Caco-2 (cell line): Measurements from ENCODE around the gene CXCL10. TPM values are rescaled to one million over a fixed set of nuclear protein-coding genes. Genes with fewer than 3 reads are reported as not detected.
A peak's percentile ranks its signal among the peaks of the same experiment; 100 is the strongest.

Experiments
- BruUV-seq: library from RNA; stranded (reverse); fragments of 400-500 nt; replicated peaks from 2 replicates; lab custom pipeline; 2021; lab: Mats Ljungman, UMichigan
- CTCF ChIA-PET: fragments of 300-600 bp; sonication (Branson Sonifier 250); formaldehyde crosslinking; loops from one replicate; lab custom pipeline; 2022; ENCODE audit warnings: antibody characterized with exemption; lab: Charles Lee
- POLR2A ChIA-PET: fragments of 300-600 bp; sonication (Branson Sonifier 250); formaldehyde crosslinking; loops from one replicate; lab custom pipeline; 2022; ENCODE audit warnings: antibody characterized with exemption; lab: Charles Lee
- DNase-seq, 2 experiments: peaks; one replicate each; pipeline versions ENCODE4 v3.0.0 to v3.0.0-alpha.2; 2020 to 2022
- H3K27me3 ChIP-seq: replicated peaks from 2 replicates; pipeline ENCODE4 v1.6.0; 2011; ENCODE audit warnings: low read length; ENCODE audit not compliant: control insufficient read depth, insufficient read depth
- H3K36me3 ChIP-seq: 2 replicates; pipeline ENCODE4 v1.5.1; 2011; ENCODE audit warnings: low read length; ENCODE audit not compliant: control insufficient read depth, insufficient read depth
- H3K4me1 ChIP-seq: fragments of 250-450 bp; sonication (Bioruptor Pico); 2 replicates; pipeline ENCODE4 v1.5.1; 2020; ENCODE audit warnings: mild to moderate bottlenecking
- H3K4me3 ChIP-seq: 2 replicates; pipeline ENCODE4 v1.5.1; 2011; ENCODE audit warnings: low read depth, mild to moderate bottlenecking, control low read depth, low read length
- H3K9me3 ChIP-seq: fragments of 250-450 bp; sonication (Bioruptor Pico); 2 replicates; pipeline ENCODE4 v1.5.1; 2020; ENCODE audit warnings: mild to moderate bottlenecking, moderate library complexity
- H3K27ac Mint-ChIP-seq: one replicate; pipeline ENCODE4 v1.8.0; 2022; ENCODE audit warnings: mixed read lengths; ENCODE audit not compliant: unreplicated experiment
- H3K27me3 Mint-ChIP-seq: one replicate; pipeline ENCODE4 v1.8.0; 2022; ENCODE audit warnings: mixed read lengths; ENCODE audit not compliant: insufficient read depth, unreplicated experiment
- H3K36me3 Mint-ChIP-seq: one replicate; pipeline ENCODE4 v1.8.0; 2022; ENCODE audit warnings: mild to moderate bottlenecking, mixed read lengths; ENCODE audit not compliant: insufficient read depth, unreplicated experiment
- H3K4me1 Mint-ChIP-seq: one replicate; pipeline ENCODE4 v1.8.0; 2022; ENCODE audit warnings: low read depth, mixed read lengths; ENCODE audit not compliant: unreplicated experiment
- H3K4me3 Mint-ChIP-seq: one replicate; pipeline ENCODE4 v1.8.0; 2022; ENCODE audit warnings: mild to moderate bottlenecking, moderate library complexity, mixed read lengths; ENCODE audit not compliant: unreplicated experiment
- H3K9me3 Mint-ChIP-seq: one replicate; pipeline ENCODE4 v1.8.0; 2022; ENCODE audit warnings: mixed read lengths; ENCODE audit not compliant: unreplicated experiment
- intact Hi-C: fragments of 100-400 bp; cut with micrococcal nuclease; formaldehyde crosslinking; loops from one replicate; pipeline ENCODE4 v1.10.0; 2022; ENCODE audit not compliant: unreplicated experiment
- total RNA-seq: library from RNA; stranded (reverse); gene quantifications from 2 replicates; pipeline ENCODE4 v1.2.3, GENCODE V29; 2022
- TF ChIP-seq, protein P1 (sequence below), 2 experiments: fragments of 200-600 bp in 1 of 2; IDR thresholded peaks; 1 replicate in 1 of 2; 2 replicates in 1 of 2; pipeline versions ENCODE4 v1.5.1 to v1.8.0; 2011 to 2022; ENCODE audit warnings: antibody characterized with exemption in 1 of 2, control low read depth in 1 of 2, inconsistent platforms in 1 of 2, low read depth in 1 of 2, low read length in 1 of 2, mild to moderate bottlenecking in 1 of 2, moderate library complexity in 1 of 2; ENCODE audit not compliant: insufficient read depth in 1 of 2, severe bottlenecking in 1 of 2, unreplicated experiment in 1 of 2

Gene CXCL10
- total RNA-seq, 1 experiment from 2014 or later: not detected

DNA sequence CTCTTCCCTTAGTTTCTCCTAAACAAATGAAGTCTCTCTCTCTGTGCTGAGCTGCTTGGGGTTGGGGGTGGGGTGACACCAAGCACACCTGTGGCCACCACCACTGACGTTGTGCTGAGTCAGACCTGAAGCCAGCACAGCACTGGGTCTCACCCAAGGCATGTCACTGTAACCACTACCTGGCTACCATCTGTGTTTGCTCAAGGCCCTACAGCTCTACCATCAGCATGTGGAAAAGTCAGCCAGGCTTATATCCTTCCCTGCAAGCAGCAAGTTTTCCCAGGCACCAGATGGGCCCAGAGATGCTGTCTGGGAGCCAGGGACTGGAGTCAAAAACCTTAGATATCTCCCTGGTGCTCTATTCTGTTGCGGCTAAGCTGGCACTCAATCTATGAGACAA is 6.9 kb downstream of the CXCL10 start:
- Histone ChIP-seq H3K9me3 (no peaks in the 10 kb centered on the region), H3K4me3 (no peak overlapping the region), H3K36me3 (no peaks in the 10 kb centered on the region), H3K4me1 (peaks cover 49% of the 10 kb centered on the region), H3K27me3 (no peaks in the 10 kb centered on the region)
- DNase-seq: peak; percentile 70 to 76
- Mint-ChIP-seq H3K27ac (peak overlapping the region; percentile 79), H3K27me3 (no peaks in the 10 kb centered on the region), H3K9me3 (no peaks in the 10 kb centered on the region), H3K4me3 (no peak overlapping the region), H3K4me1 (peaks cover 36% of the 10 kb centered on the region), H3K36me3 (no peaks in the 10 kb centered on the region)
- CTCF ChIA-PET: interaction anchor here (0.6 kb wide), 2 partner anchors 46 to 160 kb away, joined by 3 to 4 read pairs; no protein-coding TSS in a partner anchor
- TF ChIP-seq, protein P1, sequence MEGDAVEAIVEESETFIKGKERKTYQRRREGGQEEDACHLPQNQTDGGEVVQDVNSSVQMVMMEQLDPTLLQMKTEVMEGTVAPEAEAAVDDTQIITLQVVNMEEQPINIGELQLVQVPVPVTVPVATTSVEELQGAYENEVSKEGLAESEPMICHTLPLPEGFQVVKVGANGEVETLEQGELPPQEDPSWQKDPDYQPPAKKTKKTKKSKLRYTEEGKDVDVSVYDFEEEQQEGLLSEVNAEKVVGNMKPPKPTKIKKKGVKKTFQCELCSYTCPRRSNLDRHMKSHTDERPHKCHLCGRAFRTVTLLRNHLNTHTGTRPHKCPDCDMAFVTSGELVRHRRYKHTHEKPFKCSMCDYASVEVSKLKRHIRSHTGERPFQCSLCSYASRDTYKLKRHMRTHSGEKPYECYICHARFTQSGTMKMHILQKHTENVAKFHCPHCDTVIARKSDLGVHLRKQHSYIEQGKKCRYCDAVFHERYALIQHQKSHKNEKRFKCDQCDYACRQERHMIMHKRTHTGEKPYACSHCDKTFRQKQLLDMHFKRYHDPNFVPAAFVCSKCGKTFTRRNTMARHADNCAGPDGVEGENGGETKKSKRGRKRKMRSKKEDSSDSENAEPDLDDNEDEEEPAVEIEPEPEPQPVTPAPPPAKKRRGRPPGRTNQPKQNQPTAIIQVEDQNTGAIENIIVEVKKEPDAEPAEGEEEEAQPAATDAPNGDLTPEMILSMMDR (IDR thresholded peaks at IDR 0.05; ENCODE audit: insufficient read depth in 1 of 2, low read depth in 1 of 2, low read length in 1 of 2, severe bottlenecking in 1 of 2, unreplicated experiment in 1 of 2): no peak
- intact Hi-C loops: no loop called here
- BruUV-seq: no TSS peak
- POLR2A ChIA-PET: no interaction called here

DNA sequence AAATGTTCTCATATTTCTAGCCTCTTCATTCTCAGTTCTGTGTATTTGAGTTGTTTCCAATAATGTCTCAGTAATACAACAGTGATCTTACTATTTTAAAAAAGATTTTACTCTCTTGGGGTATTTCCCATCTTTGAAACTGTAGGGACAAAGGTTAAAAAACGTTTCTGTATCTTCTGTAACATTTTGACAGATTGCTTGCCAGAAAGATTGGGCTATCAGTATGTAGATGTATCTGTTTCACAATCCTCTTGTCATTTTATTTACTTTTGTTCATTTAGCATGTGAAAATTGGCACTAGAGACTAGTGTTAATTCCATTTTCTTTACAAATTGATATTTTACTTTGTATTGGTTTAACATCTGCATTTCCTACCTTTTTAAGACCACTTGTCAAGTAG is 9.8 kb downstream of the CXCL10 start:
- intact Hi-C loops: no loop called here
- BruUV-seq: no TSS peak
- peaks cover 49% of the 10 kb centered on the region for H3K4me1 ChIP-seq
- Mint-ChIP-seq H3K27me3 (no peaks in the 10 kb centered on the region), H3K4me1 (peaks cover 36% of the 10 kb centered on the region), H3K27ac (no peak overlapping the region), H3K4me3 (no peak overlapping the region), H3K9me3 (no peaks in the 10 kb centered on the region), H3K36me3 (no peaks in the 10 kb centered on the region)
- H3K9me3 ChIP-seq: no peaks in the 10 kb centered on the region
- ChIA-PET CTCF (no interaction called here), POLR2A (no interaction called here)
- TF ChIP-seq, protein P1 (IDR thresholded peaks at IDR 0.05; ENCODE audit: insufficient read depth in 1 of 2, low read depth in 1 of 2, low read length in 1 of 2, severe bottlenecking in 1 of 2, unreplicated experiment in 1 of 2): no peak
- H3K27me3 ChIP-seq: no peaks in the 10 kb centered on the region
- no peaks in the 10 kb centered on the region for H3K36me3 ChIP-seq
- no peak overlapping the region for H3K4me3 ChIP-seq
- DNase-seq: no peak

DNA sequence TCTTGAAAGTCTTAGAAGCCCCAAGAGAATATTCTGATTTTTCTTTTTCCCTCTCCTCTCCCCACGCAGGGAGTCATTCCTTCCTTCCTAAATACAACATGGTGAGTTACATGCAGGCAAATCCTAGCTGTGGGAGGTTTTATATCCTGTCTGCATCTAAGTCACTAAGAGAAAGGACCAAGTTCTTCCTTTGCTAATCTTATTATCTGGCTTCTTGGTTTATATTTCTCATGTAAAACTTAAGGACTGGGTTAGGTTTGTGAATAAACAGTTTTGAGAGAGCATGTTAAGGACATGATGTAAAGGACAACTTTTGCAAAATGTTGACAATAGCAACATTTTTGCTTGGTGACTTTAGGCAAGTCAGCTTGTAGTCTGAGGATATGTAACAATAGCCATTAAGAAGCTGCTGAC is 10.9 kb downstream of the CXCL10 start:
- TF ChIP-seq, protein P1 (IDR thresholded peaks at IDR 0.05; ENCODE audit: insufficient read depth in 1 of 2, low read depth in 1 of 2, low read length in 1 of 2, severe bottlenecking in 1 of 2, unreplicated experiment in 1 of 2): no peak
- Histone ChIP-seq H3K9me3 (no peaks in the 10 kb centered on the region), H3K36me3 (no peaks in the 10 kb centered on the region), H3K27me3 (no peaks in the 10 kb centered on the region), H3K4me3 (no peak overlapping the region), H3K4me1 (peaks cover 57% of the 10 kb centered on the region)
- no peaks in the 10 kb centered on the region for H3K27me3 Mint-ChIP-seq
- no peaks in the 10 kb centered on the region for H3K36me3 Mint-ChIP-seq
- H3K9me3 Mint-ChIP-seq: no peaks in the 10 kb centered on the region
- ChIA-PET CTCF (no interaction called here), POLR2A (no interaction called here)
- no TSS peak for BruUV-seq
- H3K27ac Mint-ChIP-seq: no peak overlapping the region
- H3K4me1 Mint-ChIP-seq: peaks cover 38% of the 10 kb centered on the region
- intact Hi-C loops: no loop called here
- no peak for DNase-seq
- no peak overlapping the region for H3K4me3 Mint-ChIP-seq
